PFSK-1 (cell line): ENCODE data around the gene OR2B3.

Experiments
- POLR2AphosphoS5 ChIP-seq: IDR thresholded peaks from 2 replicates; pipeline ENCODE4 v1.6.1; 2012; ENCODE audit warnings: low read depth, mild to moderate bottlenecking, control low read depth, low read length, moderate library complexity
- SIN3A ChIP-seq: IDR thresholded peaks from 2 replicates; pipeline ENCODE4 v1.6.1; 2012; ENCODE audit warnings: mild to moderate bottlenecking, low read length, moderate library complexity, borderline replicate concordance; ENCODE audit not compliant: insufficient read depth

- no peak for TF ChIP-seq POLR2AphosphoS5
- TF ChIP-seq SIN3A = no peak
Measured at GRCh38 chr6:29082457-29082856, 4.7 kb downstream of the OR2B3 start.
